NCI-H748 (cell line): ENCODE data around the gene SERPINA10.

ENCODE experiments used
- DNase-seq: peaks from one replicate; lab custom pipeline; 2025; ENCODE audit not compliant: unreplicated experiment; lab: John Stamatoyannopoulos, UW

SERPINA10 gene

GRCh38 chr14:94292872-94293577 is at the start of gene SERPINA10:
Gene SERPINA10 (minus strand): TSS chr14:94293268. CDS start chr14:94290593, 2,675 bp downstream.
- DNase-seq: no peak

GRCh38 chr14:94342334-94342934 is 49.4 kb upstream of the SERPINA10 start:
- DNase-seq: peak; percentile 29

- no peak for DNase-seq
Observed at GRCh38 chr14:94341656-94342333, 48.7 kb upstream of the SERPINA10 start.

- DNase-seq: no peak
Observed at GRCh38 chr14:94340533-94340932, 47.5 kb upstream of the SERPINA10 start.

GRCh38 chr14:94338023-94338422 is 45.0 kb upstream of the SERPINA10 start:
- DNase-seq: no peak

GRCh38 chr14:94337274-94337673 is 44.2 kb upstream of the SERPINA10 start:
- no peak for DNase-seq

- DNase-seq: peak; percentile 62
Observed at GRCh38 chr14:94334872-94335271, 41.8 kb upstream of the SERPINA10 start.

- no peak for DNase-seq
Observed at GRCh38 chr14:94332587-94332986, 39.5 kb upstream of the SERPINA10 start.

GRCh38 chr14:94332063-94332583 is 39.1 kb upstream of the SERPINA10 start:
- no peak for DNase-seq

- no peak for DNase-seq
Observed at GRCh38 chr14:94331462-94331861, 38.4 kb upstream of the SERPINA10 start.

GRCh38 chr14:94330857-94331256 is 37.8 kb upstream of the SERPINA10 start:
- no peak for DNase-seq

- DNase-seq: no peak
Observed at GRCh38 chr14:94330432-94330831, 37.4 kb upstream of the SERPINA10 start.

- no peak for DNase-seq
Observed at GRCh38 chr14:94329857-94330256, 36.8 kb upstream of the SERPINA10 start.

GRCh38 chr14:94328196-94328595 is 35.1 kb upstream of the SERPINA10 start:
- DNase-seq: no peak

GRCh38 chr14:94322648-94323570 is 29.8 kb upstream of the SERPINA10 start, which contains the start of gene SERPINA6:
Gene SERPINA6 (minus strand): TSS chr14:94323336. CDS start chr14:94314648, 8,688 bp downstream.
- DNase-seq: peak; percentile 58

- DNase-seq: no peak
Observed at GRCh38 chr14:94321421-94322271, 28.6 kb upstream of the SERPINA10 start.

- peak; percentile 28 for DNase-seq
Observed at GRCh38 chr14:94320243-94320642, 27.2 kb upstream of the SERPINA10 start.

- DNase-seq: no peak
Observed at GRCh38 chr14:94317259-94317658, 24.2 kb upstream of the SERPINA10 start.

GRCh38 chr14:94316692-94317091 is 23.6 kb upstream of the SERPINA10 start:
- no peak for DNase-seq

- no peak for DNase-seq
Observed at GRCh38 chr14:94314890-94315289, 21.8 kb upstream of the SERPINA10 start.
